LNCaP clone FGC (cell line): Measurements from ENCODE around the gene ATP1A2.
A peak's percentile ranks its signal among the peaks of the same experiment; 100 is the strongest.

Source experiments
- DNase-seq: peaks from one replicate; pipeline ENCODE4 v3.0.0-alpha.2; 2011; ENCODE audit warnings: low read depth
- H3K4me3 ChIP-seq: 2 replicates; pipeline ENCODE4 v1.5.1; 2011; ENCODE audit warnings: mild to moderate bottlenecking, low read depth, low read length, control low read depth
- CTCF ChIP-seq: IDR thresholded peaks from 2 replicates; pipeline ENCODE4 v1.5.1; 2012; ENCODE audit warnings: mild to moderate bottlenecking; ENCODE audit not compliant: control insufficient read depth, insufficient read depth; ENCODE audit errors: extremely low read depth

The ATP1A2 gene

GRCh38 chr1:160129558-160129957, 14.0 kb downstream of the ATP1A2 start:
- no peak for TF ChIP-seq CTCF
- DNase-seq, result no peak
- no peak overlapping the region for H3K4me3 ChIP-seq

- H3K4me3 ChIP-seq, result no peak overlapping the region
- no peak for DNase-seq
- TF ChIP-seq CTCF, result no peak
Measured at GRCh38 chr1:160129966-160130365, 14.4 kb downstream of the ATP1A2 start.

- TF ChIP-seq CTCF, result no peak
- no peak for DNase-seq
- H3K4me3 ChIP-seq, result no peak overlapping the region
Measured at GRCh38 chr1:160130486-160130885, 14.9 kb downstream of the ATP1A2 start.

GRCh38 chr1:160130939-160131338, 15.4 kb downstream of the ATP1A2 start:
- H3K4me3 ChIP-seq, result no peak overlapping the region
- TF ChIP-seq CTCF, result no peak
- no peak for DNase-seq

- DNase-seq, result peak; percentile 69
- H3K4me3 ChIP-seq, result no peak overlapping the region
- no peak for TF ChIP-seq CTCF
Measured at GRCh38 chr1:160131803-160132565, 16.4 kb downstream of the ATP1A2 start.

GRCh38 chr1:160133990-160134770, 18.6 kb downstream of the ATP1A2 start:
- DNase-seq, result no peak
- no peak overlapping the region for H3K4me3 ChIP-seq
- TF ChIP-seq CTCF, result no peak
